Endothelial cell of umbilical vein (primary cell): ENCODE data around the gene IL9. TPM values are rescaled to one million over a fixed set of nuclear protein-coding genes. Genes with fewer than 3 reads are reported as not detected.

ENCODE experiments used
- BruUV-seq: library from RNA; stranded (reverse); fragments of 400-500 nt; replicated peaks from 2 replicates; lab custom pipeline; 2021; lab: Mats Ljungman, UMichigan
- CTCF ChIA-PET: fragments of 300-600, 350-600 bp; sonication (Branson Sonifier 250); formaldehyde crosslinking; loops from one replicate; lab custom pipeline; 2021; ENCODE audit warnings: antibody characterized with exemption, inconsistent platforms; lab: Charles Lee
- POLR2A ChIA-PET: fragments of 300-600, 350-600 bp; sonication (Branson Sonifier 250); formaldehyde crosslinking; loops from one replicate; lab custom pipeline; 2021; ENCODE audit warnings: antibody characterized with exemption, inconsistent platforms; lab: Charles Lee
- DNase-seq: peaks from one replicate; pipeline ENCODE4 v3.0.0-alpha.2; 2011; ENCODE audit warnings: low read depth, low spot score
- FAIRE-seq: peaks from 2 replicates; lab custom pipeline; 2011; peaks lifted over from hg19 to GRCh38; lab: Jason Lieb, UNC
- H2AFZ ChIP-seq: 2 replicates; pipeline ENCODE4 v1.6.0; 2012; ENCODE audit warnings: low read depth, low read length, control low read depth, inconsistent platforms
- H3K27ac ChIP-seq: 2 replicates; pipeline ENCODE4 v1.5.1; 2011; ENCODE audit warnings: low read depth, mild to moderate bottlenecking, control low read depth, low read length, moderate library complexity; ENCODE audit not compliant: insufficient read depth
- H3K27me3 ChIP-seq, 2 experiments: 2 replicates each; pipeline versions ENCODE4 v1.6.0 to v1.6.1; 2011; ENCODE audit warnings: low read length in 2 of 2, mixed read lengths in 1 of 2; ENCODE audit not compliant: control insufficient read depth in 2 of 2, insufficient read depth in 2 of 2
- H3K36me3 ChIP-seq, 2 experiments: 2 replicates in 1 of 2; 3 replicates in 1 of 2; pipeline ENCODE4 v1.5.1; 2011; ENCODE audit warnings: low read length in 2 of 2, mild to moderate bottlenecking in 1 of 2, moderate library complexity in 1 of 2; ENCODE audit not compliant: control insufficient read depth in 2 of 2, insufficient read depth in 2 of 2; ENCODE audit errors: extremely low read depth in 1 of 2
- H3K4me1 ChIP-seq: 3 replicates; pipeline ENCODE4 v1.5.1; 2011; ENCODE audit warnings: mild to moderate bottlenecking, low read length; ENCODE audit not compliant: control insufficient read depth, insufficient read depth; ENCODE audit errors: extremely low read depth
- H3K4me2 ChIP-seq: 2 replicates; pipeline ENCODE4 v1.6.1; 2011; ENCODE audit warnings: low read length, control low read depth, mixed read lengths; ENCODE audit not compliant: insufficient read depth
- H3K4me3 ChIP-seq, 3 experiments: fragments of 200-600 bp in 1 of 3; sonication (generic), shearing (Covaris generic) in 1 of 3; replicated peaks in 1 of 3; 2 replicates each; pipeline ENCODE4 v1.5.1; 2011 to 2016; ENCODE audit warnings: control low read depth in 3 of 3, low read length in 3 of 3, mild to moderate bottlenecking in 2 of 3, inconsistent platforms in 1 of 3, low read depth in 1 of 3, moderate library complexity in 1 of 3; ENCODE audit not compliant: insufficient read depth in 1 of 3
- H3K79me2 ChIP-seq: 2 replicates; pipeline ENCODE4 v1.6.0; 2012; ENCODE audit warnings: low read length, inconsistent platforms; ENCODE audit not compliant: control insufficient read depth, insufficient read depth
- H3K9ac ChIP-seq: replicated peaks from 2 replicates; pipeline ENCODE3; 2011; ENCODE audit warnings: low read length, control low read depth; ENCODE audit not compliant: insufficient read depth; ENCODE audit errors: extremely low read depth
- H3K9me1 ChIP-seq: replicated peaks from 3 replicates; pipeline ENCODE4 v1.6.0; 2011; ENCODE audit warnings: mild to moderate bottlenecking, low read length; ENCODE audit not compliant: control insufficient read depth, insufficient read depth; ENCODE audit errors: extremely low read depth
- H3K9me3 ChIP-seq: replicated peaks from 2 replicates; pipeline ENCODE4 v1.5.1; 2012; ENCODE audit warnings: low read length, inconsistent platforms; ENCODE audit not compliant: control insufficient read depth, insufficient read depth
- H4K20me1 ChIP-seq: replicated peaks from 2 replicates; pipeline ENCODE3; 2011; ENCODE audit warnings: mild to moderate bottlenecking, low read length; ENCODE audit not compliant: control insufficient read depth, insufficient read depth; ENCODE audit errors: extremely low read depth
- CTCF ChIP-seq, 2 donors: IDR thresholded peaks; 1 replicate in 1 of 2; 2 replicates in 1 of 2; pipeline ENCODE4 v1.5.1; 2011; ENCODE audit warnings: low read length in 2 of 2, mild to moderate bottlenecking in 2 of 2, moderate library complexity in 2 of 2, control low read depth in 1 of 2, inconsistent platforms in 1 of 2, low read depth in 1 of 2; ENCODE audit not compliant: insufficient read depth in 1 of 2; ENCODE audit errors: extremely low read depth in 1 of 2
- EZH2 ChIP-seq: IDR thresholded peaks from 2 replicates; pipeline ENCODE4 v1.6.1; 2012; ENCODE audit warnings: borderline replicate concordance, low read depth, mild to moderate bottlenecking, moderate library complexity, low read length, inconsistent platforms; ENCODE audit not compliant: severe bottlenecking
- FOS ChIP-seq: IDR thresholded peaks from 2 replicates; pipeline ENCODE4 v1.6.1; 2011; ENCODE audit warnings: mild to moderate bottlenecking, low read length, moderate library complexity, borderline replicate concordance; ENCODE audit not compliant: insufficient read depth
- GATA2 ChIP-seq: IDR thresholded peaks from 2 replicates; pipeline ENCODE4 v1.7.0; 2011; ENCODE audit warnings: low read depth, mild to moderate bottlenecking, moderate library complexity, mixed read lengths, low read length; ENCODE audit not compliant: insufficient read length, insufficient read depth
- JUN ChIP-seq: IDR thresholded peaks from 2 replicates; pipeline ENCODE4 v1.6.1; 2011; ENCODE audit warnings: borderline replicate concordance, low read depth; ENCODE audit not compliant: insufficient read length, insufficient read depth
- MAX ChIP-seq: IDR thresholded peaks from 2 replicates; pipeline ENCODE4 v1.6.1; 2011; ENCODE audit not compliant: insufficient read depth, insufficient read length
- MYC ChIP-seq: IDR thresholded peaks from one replicate; pipeline ENCODE4 v1.6.1; 2011; ENCODE audit warnings: mild to moderate bottlenecking, low read depth, low read length
- POLR2A ChIP-seq: IDR thresholded peaks from 2 replicates; pipeline ENCODE4 v1.6.1; 2012; ENCODE audit warnings: low read depth, mild to moderate bottlenecking, control low read depth, low read length
- POLR2AphosphoS5 ChIP-seq: IDR thresholded peaks from 2 replicates; pipeline ENCODE4 v1.6.1; 2012; ENCODE audit warnings: low read depth, mild to moderate bottlenecking, control low read depth, low read length, moderate library complexity; ENCODE audit not compliant: insufficient read depth
- dilution Hi-C: fragments of 300-500 bp; cut with MboI; formaldehyde crosslinking; loops from one replicate; pipeline ENCODE4 v1.15.0; 2019; ENCODE audit warnings: low sequenced_read_pairs; ENCODE audit not compliant: extremely low pct_ligation_motif_present
- intact Hi-C: fragments of 100-400 bp; cut with micrococcal nuclease; formaldehyde crosslinking; loops from one replicate; pipeline ENCODE4 v1.10.0; 2022
- polyA plus RNA-seq, 4 experiments: library from polyadenylated mRNA; depleted of rRNA in 3 of 4; stranded (reverse) in 3 of 4; unstranded in 1 of 4; fragments of >200 nt; gene quantifications; 2 replicates each; pipeline versions ENCODE4 v1.2.1 to v1.2.3, GENCODE V29; 2011 to 2012; ENCODE audit warnings: missing spikeins in 1 of 4
- total RNA-seq: library from RNA; stranded (reverse); gene quantifications from 2 replicates; pipeline ENCODE4 v1.2.3, GENCODE V29; 2021

The IL9 gene
- total and polyA plus RNA-seq, 2 donors (not counting 3 experiments of a cell fraction or from before 2014, with no cell fraction given): not detected

GRCh38 chr5:135900276-135900675, 4.6 kb upstream of the IL9 start:
- no peaks in the 10 kb centered on the region for H3K9me1 ChIP-seq
- no peaks in the 10 kb centered on the region for H4K20me1 ChIP-seq
- intact Hi-C loops: no loop called here
- no peaks in the 10 kb centered on the region for H3K79me2 ChIP-seq
- H3K36me3 ChIP-seq: no peaks in the 10 kb centered on the region
- no peak overlapping the region for H3K27ac ChIP-seq
- H3K4me1 ChIP-seq: no peaks in the 10 kb centered on the region
- no peak overlapping the region for H3K4me2 ChIP-seq
- H3K9ac ChIP-seq: no peak overlapping the region
- no peaks in the 10 kb centered on the region for H3K9me3 ChIP-seq
- no TSS peak for BruUV-seq
- no peak overlapping the region for H3K4me3 ChIP-seq
- DNase-seq: no peak
- TF ChIP-seq GATA2 (no peak), MYC (no peak), JUN (no peak), MAX (no peak), EZH2 (no peak), POLR2AphosphoS5 (no peak), POLR2A (no peak), CTCF (IDR thresholded peaks at IDR 0.05; ENCODE audit: extremely low read depth in 1 of 2, insufficient read depth in 1 of 2, low read depth in 1 of 2, low read length in 2 of 2) (no peak), FOS (no peak)
- dilution Hi-C loops: no loop called here
- no peak for FAIRE-seq
- peaks cover 3 to 53% of the 10 kb centered on the region in 2 experiments for H3K27me3 ChIP-seq
- ChIA-PET CTCF (no interaction called here), POLR2A (no interaction called here)
- H2AFZ ChIP-seq: no peak overlapping the region
